DND-41 (cell line): ENCODE data around the gene TBC1D1.

Source experiments
- EZH2 ChIP-seq: IDR thresholded peaks from 3 replicates; pipeline ENCODE4 v1.6.1; 2012; ENCODE audit warnings: borderline replicate concordance, low read depth, mild to moderate bottlenecking, moderate library complexity, low read length, inconsistent platforms; ENCODE audit not compliant: severe bottlenecking
- TF ChIP-seq, protein P1 (sequence below): IDR thresholded peaks from 2 replicates; pipeline ENCODE4 v1.5.1; 2012; ENCODE audit warnings: borderline replicate concordance, low read length, moderate library complexity, mild to moderate bottlenecking; ENCODE audit not compliant: poor library complexity, severe bottlenecking; ENCODE audit errors: extremely low read depth

- TF ChIP-seq, protein P1, sequence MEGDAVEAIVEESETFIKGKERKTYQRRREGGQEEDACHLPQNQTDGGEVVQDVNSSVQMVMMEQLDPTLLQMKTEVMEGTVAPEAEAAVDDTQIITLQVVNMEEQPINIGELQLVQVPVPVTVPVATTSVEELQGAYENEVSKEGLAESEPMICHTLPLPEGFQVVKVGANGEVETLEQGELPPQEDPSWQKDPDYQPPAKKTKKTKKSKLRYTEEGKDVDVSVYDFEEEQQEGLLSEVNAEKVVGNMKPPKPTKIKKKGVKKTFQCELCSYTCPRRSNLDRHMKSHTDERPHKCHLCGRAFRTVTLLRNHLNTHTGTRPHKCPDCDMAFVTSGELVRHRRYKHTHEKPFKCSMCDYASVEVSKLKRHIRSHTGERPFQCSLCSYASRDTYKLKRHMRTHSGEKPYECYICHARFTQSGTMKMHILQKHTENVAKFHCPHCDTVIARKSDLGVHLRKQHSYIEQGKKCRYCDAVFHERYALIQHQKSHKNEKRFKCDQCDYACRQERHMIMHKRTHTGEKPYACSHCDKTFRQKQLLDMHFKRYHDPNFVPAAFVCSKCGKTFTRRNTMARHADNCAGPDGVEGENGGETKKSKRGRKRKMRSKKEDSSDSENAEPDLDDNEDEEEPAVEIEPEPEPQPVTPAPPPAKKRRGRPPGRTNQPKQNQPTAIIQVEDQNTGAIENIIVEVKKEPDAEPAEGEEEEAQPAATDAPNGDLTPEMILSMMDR = no peak
- TF ChIP-seq EZH2 = no peak
Observed at GRCh38 chr4:38069271-38069760, 178.4 kb downstream of the TBC1D1 start.
